GM12874 (cell line): ENCODE results near the gene GXYLT1.

Experiments
- CTCF ChIP-seq: IDR thresholded peaks from 2 replicates; pipeline ENCODE4 v1.5.1; 2011; ENCODE audit warnings: low read depth, mild to moderate bottlenecking, control low read depth, low read length, moderate library complexity; ENCODE audit not compliant: insufficient read depth

The GXYLT1 gene

DNA sequence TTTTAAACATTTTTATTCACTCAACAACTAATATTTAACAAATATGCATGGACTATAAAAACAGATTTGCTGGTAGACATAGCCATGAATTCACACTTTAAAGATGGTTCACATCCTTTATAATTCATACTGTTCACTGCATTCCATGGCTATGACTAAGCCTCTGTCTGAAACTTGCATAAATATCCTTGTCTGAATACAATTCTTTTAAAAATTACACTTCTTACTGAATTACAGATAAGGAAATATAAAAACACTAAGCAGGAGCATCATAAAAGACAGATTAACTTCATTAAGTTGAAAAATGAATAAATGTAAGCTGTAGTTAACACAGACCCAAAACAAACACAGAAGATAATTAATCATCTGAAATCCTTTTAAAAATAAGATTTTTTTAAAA, 53.8 kb downstream of the GXYLT1 start:
- TF ChIP-seq CTCF, result no peak

DNA sequence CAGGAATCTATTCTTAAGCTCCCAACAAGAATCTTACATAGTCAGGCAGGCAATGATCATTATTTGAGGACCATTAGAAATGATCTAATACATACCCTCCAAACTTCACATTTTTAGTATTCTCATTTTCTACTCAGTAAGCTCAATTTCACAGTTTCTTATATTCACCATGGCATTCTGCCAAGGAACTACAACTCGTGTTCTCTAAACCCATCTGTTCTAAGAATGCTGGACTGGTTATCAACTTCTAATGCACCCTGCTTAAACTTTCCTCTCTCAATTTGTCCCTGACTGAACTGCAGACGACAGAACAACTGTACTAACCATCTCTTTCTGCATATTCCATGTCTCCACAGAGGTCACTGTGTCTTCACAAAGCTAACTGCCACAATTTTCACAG, 58.6 kb downstream of the GXYLT1 start:
- TF ChIP-seq CTCF, result no peak

DNA sequence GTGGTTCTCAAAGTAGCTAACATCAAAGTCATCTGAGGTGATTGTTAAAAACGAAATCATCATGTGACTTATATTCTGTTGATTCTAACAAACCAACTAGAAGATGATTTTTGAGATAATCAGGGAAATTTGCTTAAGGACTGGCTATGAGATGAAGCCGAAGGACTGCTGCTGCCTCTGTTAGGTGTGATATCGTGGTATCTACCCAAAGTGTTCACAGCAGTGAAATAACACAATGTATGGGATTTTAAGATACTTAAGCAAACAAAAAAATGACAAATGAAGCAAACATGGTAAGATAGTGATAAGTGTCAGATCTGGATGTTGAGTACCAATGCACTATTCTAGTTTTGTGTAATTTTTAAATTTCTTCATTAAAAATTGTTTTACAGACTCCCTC, 59.1 kb downstream of the GXYLT1 start:
- TF ChIP-seq CTCF, result no peak

GRCh38 chr12:42084522-42084921, 60.2 kb downstream of the GXYLT1 start:
- no peak for TF ChIP-seq CTCF

DNA sequence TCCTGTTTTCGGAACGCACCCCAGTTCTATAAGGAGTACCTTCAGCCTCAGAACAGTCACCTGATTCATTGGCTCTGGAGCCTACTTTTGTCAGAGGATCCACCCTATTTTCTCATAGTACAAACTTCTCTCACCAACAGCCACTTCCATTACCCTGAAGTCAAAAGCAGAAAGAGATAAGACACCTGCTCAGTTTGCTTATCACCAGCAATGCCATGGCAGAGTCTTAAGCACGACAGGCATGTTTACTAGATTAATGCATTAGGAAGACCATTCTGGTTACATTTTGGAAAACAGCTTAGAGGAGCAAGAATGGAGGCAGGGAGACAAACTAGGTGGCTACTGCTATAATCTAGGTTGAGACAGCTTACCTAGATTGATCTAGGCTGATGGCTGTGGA, 67.7 kb downstream of the GXYLT1 start:
- no peak for TF ChIP-seq CTCF

DNA sequence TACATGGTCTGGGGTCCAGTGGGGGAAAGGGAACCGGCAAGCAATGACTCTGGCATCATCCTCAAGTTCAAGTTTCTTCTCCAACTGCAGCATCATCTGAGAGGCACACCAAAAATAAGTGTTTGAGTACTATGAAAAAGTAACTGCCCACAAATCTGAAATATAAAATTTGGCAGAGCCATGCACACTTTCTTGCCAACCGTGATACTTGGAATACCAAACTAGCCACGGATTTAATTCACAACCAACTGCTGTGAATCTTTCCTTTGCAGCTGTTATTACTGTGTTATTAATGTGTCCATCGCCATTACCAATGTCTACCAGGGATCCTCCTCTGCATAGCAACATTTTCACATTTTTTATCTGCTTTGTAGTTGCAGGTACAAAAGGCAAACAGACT, 74.6 kb downstream of the GXYLT1 start:
- no peak for TF ChIP-seq CTCF

DNA sequence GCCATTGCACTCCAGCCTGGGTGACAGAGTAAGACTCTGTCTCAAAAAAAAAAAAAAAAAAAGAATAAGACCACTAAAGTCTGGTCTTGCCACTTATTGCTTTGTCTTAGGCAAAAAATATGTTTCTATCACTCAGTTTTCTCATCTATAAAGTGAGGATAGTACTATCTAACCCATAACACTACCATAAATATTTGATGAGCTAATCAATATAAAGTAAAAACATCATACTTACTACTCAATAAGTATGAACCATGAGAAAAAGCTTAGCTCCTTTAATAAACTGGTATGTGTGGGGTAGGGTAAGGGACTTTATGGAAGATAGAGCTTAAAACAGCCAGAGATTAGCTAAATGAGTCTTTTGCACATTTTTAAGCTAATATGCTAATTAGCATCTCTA, 85.5 kb downstream of the GXYLT1 start:
- TF ChIP-seq CTCF, result no peak

- TF ChIP-seq CTCF, result no peak
Observed at GRCh38 chr12:42056130-42056529, 88.5 kb downstream of the GXYLT1 start.
